ENCODE measurements around the gene SCAF1.

- TF ChIP-seq, protein P1, sequence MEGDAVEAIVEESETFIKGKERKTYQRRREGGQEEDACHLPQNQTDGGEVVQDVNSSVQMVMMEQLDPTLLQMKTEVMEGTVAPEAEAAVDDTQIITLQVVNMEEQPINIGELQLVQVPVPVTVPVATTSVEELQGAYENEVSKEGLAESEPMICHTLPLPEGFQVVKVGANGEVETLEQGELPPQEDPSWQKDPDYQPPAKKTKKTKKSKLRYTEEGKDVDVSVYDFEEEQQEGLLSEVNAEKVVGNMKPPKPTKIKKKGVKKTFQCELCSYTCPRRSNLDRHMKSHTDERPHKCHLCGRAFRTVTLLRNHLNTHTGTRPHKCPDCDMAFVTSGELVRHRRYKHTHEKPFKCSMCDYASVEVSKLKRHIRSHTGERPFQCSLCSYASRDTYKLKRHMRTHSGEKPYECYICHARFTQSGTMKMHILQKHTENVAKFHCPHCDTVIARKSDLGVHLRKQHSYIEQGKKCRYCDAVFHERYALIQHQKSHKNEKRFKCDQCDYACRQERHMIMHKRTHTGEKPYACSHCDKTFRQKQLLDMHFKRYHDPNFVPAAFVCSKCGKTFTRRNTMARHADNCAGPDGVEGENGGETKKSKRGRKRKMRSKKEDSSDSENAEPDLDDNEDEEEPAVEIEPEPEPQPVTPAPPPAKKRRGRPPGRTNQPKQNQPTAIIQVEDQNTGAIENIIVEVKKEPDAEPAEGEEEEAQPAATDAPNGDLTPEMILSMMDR (conservative IDR thresholded peaks at IDR 0.05; ENCODE audit: low read depth in 2 of 2) = no peak
- no peak for TF ChIP-seq STAT1 (IDR thresholded peaks at IDR 0.05; ENCODE audit: unreplicated experiment)
These were observed 50.1 kb downstream of the SCAF1 start for GRCh38 chr19:49692147-49692506.

Data from GM23338 (cell line).